AG09309 (cell line): ENCODE measurements around the gene IL1RL2.

Experiments
- DNase-seq: peaks from one replicate; pipeline ENCODE4 v3.0.0-alpha.2; 2010; ENCODE audit warnings: low read depth
- H3K4me3 ChIP-seq: 2 replicates; pipeline ENCODE4 v1.5.1; 2011; ENCODE audit warnings: mild to moderate bottlenecking, low read depth, low read length, moderate library complexity; ENCODE audit not compliant: control insufficient read depth
- CTCF ChIP-seq: IDR thresholded peaks from 2 replicates; pipeline ENCODE4 v1.5.1; 2011; ENCODE audit warnings: mild to moderate bottlenecking, low read depth, low read length, inconsistent platforms; ENCODE audit not compliant: insufficient read depth, control insufficient read depth; ENCODE audit errors: missing control alignments

IL1RL2 gene

GRCh38 chr2:102181919-102182635 is 4.7 kb upstream of the IL1RL2 start:
- no peak overlapping the region for H3K4me3 ChIP-seq
- no peak for TF ChIP-seq CTCF
- DNase-seq: no peak

- TF ChIP-seq CTCF: no peak
- no peak for DNase-seq
- H3K4me3 ChIP-seq: no peak overlapping the region
These were observed 2.8 kb upstream of the IL1RL2 start for GRCh38 chr2:102184018-102184417.

- no peak for DNase-seq
- no peak for TF ChIP-seq CTCF
- H3K4me3 ChIP-seq: no peak overlapping the region
These were observed 2.3 kb upstream of the IL1RL2 start for GRCh38 chr2:102184568-102184967.

- no peak overlapping the region for H3K4me3 ChIP-seq
- peak; percentile 63 for TF ChIP-seq CTCF
- DNase-seq: no peak
These were observed 1.5 kb upstream of the IL1RL2 start for GRCh38 chr2:102185347-102185746.

- H3K4me3 ChIP-seq: peak overlapping the region; percentile 61
- TF ChIP-seq CTCF: peak; percentile 52
- DNase-seq: no peak
These were observed 800 bp downstream of the IL1RL2 start for GRCh38 chr2:102187496-102188150.

GRCh38 chr2:102190430-102191107 is 3.7 kb downstream of the IL1RL2 start:
- no peak overlapping the region for H3K4me3 ChIP-seq
- TF ChIP-seq CTCF: no peak

More at GRCh38 chr2:102190430-102191107, 3.7 kb downstream of the IL1RL2 start:
- DNase-seq: no peak
